Suprapubic skin (tissue), 4 donors: ENCODE data around the gene LGALS4. TPM values are rescaled to one million over a fixed set of nuclear protein-coding genes. Genes with fewer than 3 reads are reported as not detected.
A peak's percentile ranks its signal among the peaks of the same experiment; 100 is the strongest.

Source experiments
- DNase-seq, 2 donors: peaks; one replicate each; pipeline ENCODE4 v3.0.0-alpha.2; 2019; ENCODE audit warnings: low spot score in 2 of 2
- H3K27ac ChIP-seq: fragments of 200-600 bp; sonication (generic); one replicate; pipeline ENCODE4 v1.5.1; 2019
- H3K27me3 ChIP-seq: fragments of 200-600 bp; sonication (generic); one replicate; pipeline ENCODE4 v1.5.1; 2019
- H3K36me3 ChIP-seq: fragments of 200-600 bp; sonication (generic); one replicate; pipeline ENCODE4 v1.5.1; 2019
- H3K4me1 ChIP-seq: fragments of 200-600 bp; sonication (generic); one replicate; pipeline ENCODE4 v1.5.1; 2019
- H3K4me3 ChIP-seq: fragments of 200-600 bp; sonication (generic); one replicate; pipeline ENCODE4 v1.5.1; 2019; ENCODE audit warnings: mild to moderate bottlenecking
- H3K9me3 ChIP-seq: fragments of 200-600 bp; sonication (generic); one replicate; pipeline ENCODE4 v1.5.1; 2019
- CTCF ChIP-seq, 2 donors: fragments of 200-600 bp in 1 of 2; fragments of 450-650 bp in 1 of 2; sonication (generic) in 1 of 2; IDR thresholded peaks; one replicate each; pipeline ENCODE4 v1.5.1; 2016 to 2019; ENCODE audit warnings: antibody characterized with exemption in 2 of 2, mild to moderate bottlenecking in 1 of 2, moderate library complexity in 1 of 2
- EP300 ChIP-seq: sonication (generic); formaldehyde crosslinking; IDR thresholded peaks from one replicate; pipeline ENCODE4 v1.6.1; 2017; ENCODE audit warnings: antibody characterized with exemption
- POLR2A ChIP-seq, 2 donors: fragments of 450-650 bp; IDR thresholded peaks; one replicate each; pipeline ENCODE4 v1.6.1; 2017; ENCODE audit warnings: antibody characterized with exemption in 2 of 2, mild to moderate bottlenecking in 2 of 2, moderate library complexity in 2 of 2
- POLR2AphosphoS5 ChIP-seq, 3 donors: sonication (generic); formaldehyde crosslinking; IDR thresholded peaks; one replicate each; pipeline ENCODE4 v1.6.1; 2017; ENCODE audit warnings: antibody characterized with exemption in 3 of 3
- WGBS: methylation state at CpG from one replicate; pipeline ENCODE4 v1.1.5; 2018; 5-methylcytosine and 5-hydroxymethylcytosine counted together
- total RNA-seq, 4 donors: library from RNA; depleted of rRNA; stranded (reverse); fragments of >200 nt; gene quantifications; one replicate each; pipeline ENCODE4 v1.1.0, GENCODE V29; 2016

The LGALS4 gene
- total RNA-seq, 4 donors from 2014 or later: 0.39 to 8.2 (median 1.6) TPM

- Histone ChIP-seq H3K36me3 (peaks cover 54% of the 10 kb centered on the region), H3K9me3 (no peaks in the 10 kb centered on the region), H3K4me3 (no peak overlapping the region), H3K27ac (peak overlapping the region; percentile 88), H3K27me3 (no peaks in the 10 kb centered on the region), H3K4me1 (peaks cover 74% of the 10 kb centered on the region)
- WGBS: 59% methylated on average over 7 of the region's 8 CpGs
- no peak for DNase-seq
- TF ChIP-seq POLR2AphosphoS5 (IDR thresholded peaks at IDR 0.05) (no peak), EP300 (no peak), POLR2A (IDR thresholded peaks at IDR 0.05) (no peak), CTCF (IDR thresholded peaks at IDR 0.05) (no peak)
These were observed 23.6 kb upstream of the LGALS4 start for GRCh38 chr19:38836159-38836982.

- H3K4me1 ChIP-seq: peaks cover 72% of the 10 kb centered on the region
- DNase-seq: no peak
- no peak for TF ChIP-seq POLR2AphosphoS5 (IDR thresholded peaks at IDR 0.05)
- TF ChIP-seq EP300: no peak
- no peak for TF ChIP-seq POLR2A (IDR thresholded peaks at IDR 0.05)
- TF ChIP-seq CTCF (IDR thresholded peaks at IDR 0.05): no peak
- peaks cover 41% of the 10 kb centered on the region for H3K36me3 ChIP-seq
- H3K4me3 ChIP-seq: no peak overlapping the region
- H3K9me3 ChIP-seq: no peaks in the 10 kb centered on the region
- WGBS: 90% methylated on average over 6 of the region's 6 CpGs
- H3K27ac ChIP-seq: no peak overlapping the region
- H3K27me3 ChIP-seq: no peaks in the 10 kb centered on the region
These were observed 21.8 kb upstream of the LGALS4 start for GRCh38 chr19:38834590-38834989.

- no peak overlapping the region for H3K27ac ChIP-seq
These were observed 21.4 kb upstream of the LGALS4 start for GRCh38 chr19:38834104-38834490.

GRCh38 chr19:38833092-38833425 lies 20.3 kb upstream of the LGALS4 start:
- DNase-seq: no peak
- no peaks in the 10 kb centered on the region for H3K27me3 ChIP-seq
- H3K4me3 ChIP-seq: no peak overlapping the region
- H3K27ac ChIP-seq: no peak overlapping the region
- TF ChIP-seq EP300: no peak
- no peak for TF ChIP-seq POLR2AphosphoS5 (IDR thresholded peaks at IDR 0.05)
- 82% methylated on average over 7 of the region's 7 CpGs for WGBS
- no peaks in the 10 kb centered on the region for H3K9me3 ChIP-seq
- H3K36me3 ChIP-seq: peaks cover 39% of the 10 kb centered on the region
- H3K4me1 ChIP-seq: peaks cover 57% of the 10 kb centered on the region

More at GRCh38 chr19:38834104-38834490, 21.4 kb upstream of the LGALS4 start:
- 100% methylated on average over 4 of the region's 4 CpGs for WGBS
- TF ChIP-seq EP300 (no peak), POLR2AphosphoS5 (IDR thresholded peaks at IDR 0.05) (no peak), POLR2A (IDR thresholded peaks at IDR 0.05) (no peak), CTCF (IDR thresholded peaks at IDR 0.05) (no peak)
- Histone ChIP-seq H3K4me3 (no peak overlapping the region), H3K9me3 (no peaks in the 10 kb centered on the region), H3K4me1 (peaks cover 67% of the 10 kb centered on the region), H3K36me3 (peaks cover 41% of the 10 kb centered on the region), H3K27me3 (no peaks in the 10 kb centered on the region)
- no peak for DNase-seq

- 5% methylated on average over 7 of the region's 16 CpGs for WGBS
These were observed 18.4 kb upstream of the LGALS4 start for GRCh38 chr19:38831142-38831605.

More at GRCh38 chr19:38831142-38831605, 18.4 kb upstream of the LGALS4 start:
- Histone ChIP-seq H3K9me3 (no peaks in the 10 kb centered on the region), H3K36me3 (peaks cover 32% of the 10 kb centered on the region), H3K27me3 (no peaks in the 10 kb centered on the region), H3K27ac (peak overlapping the region; percentile 91), H3K4me3 (peak overlapping the region; percentile 75), H3K4me1 (peaks cover 46% of the 10 kb centered on the region)
- peak; percentile 84 to 88 for DNase-seq
- TF ChIP-seq POLR2AphosphoS5 (IDR thresholded peaks at IDR 0.05) (no peak), CTCF (IDR thresholded peaks at IDR 0.05) (no peak), POLR2A (IDR thresholded peaks at IDR 0.05) (no peak), EP300 (no peak)
